Endodermal cell (in vitro differentiated cells): ENCODE measurements around the gene DESI2. TPM values are rescaled to one million over a fixed set of nuclear protein-coding genes. Genes with fewer than 3 reads are reported as not detected.

Experiments
- DNase-seq: peaks from one replicate; pipeline ENCODE4 v3.0.0-alpha.2; 2017
- H3K27ac ChIP-seq: 2 replicates; pipeline ENCODE4 v1.5.1; 2013; ENCODE audit warnings: mild to moderate bottlenecking, low read depth, low read length, moderate library complexity
- H3K27me3 ChIP-seq: 2 replicates; pipeline ENCODE4 v1.6.1; 2013; ENCODE audit warnings: mild to moderate bottlenecking, low read length, moderate library complexity; ENCODE audit not compliant: insufficient read depth, control insufficient read depth, poor library complexity, severe bottlenecking
- H3K36me3 ChIP-seq: 2 replicates; pipeline ENCODE4 v1.7.0; 2013; ENCODE audit warnings: mild to moderate bottlenecking, low read length, moderate library complexity; ENCODE audit not compliant: control insufficient read depth, insufficient read depth
- H3K4me1 ChIP-seq: one replicate; pipeline ENCODE4 v1.7.0; 2013; ENCODE audit warnings: low read length; ENCODE audit not compliant: control insufficient read depth, insufficient read depth
- H3K4me3 ChIP-seq: 2 replicates; pipeline ENCODE4 v1.5.1; 2013; ENCODE audit warnings: mild to moderate bottlenecking, low read length, moderate library complexity
- H3K9ac ChIP-seq: 2 replicates; pipeline ENCODE4 v1.6.1; 2013; ENCODE audit warnings: mild to moderate bottlenecking, low read length, moderate library complexity; ENCODE audit not compliant: poor library complexity, severe bottlenecking; ENCODE audit errors: extremely low read depth
- H3K9me3 ChIP-seq: 2 replicates; pipeline ENCODE4 v1.6.1; 2013; ENCODE audit warnings: mild to moderate bottlenecking, low read length, moderate library complexity; ENCODE audit not compliant: control insufficient read depth
- H3K27ac Mint-ChIP-seq: 2 replicates; pipeline ENCODE4 v1.8.0; 2020; ENCODE audit warnings: mixed read lengths
- H3K27me3 Mint-ChIP-seq: 2 replicates; pipeline ENCODE4 v1.8.0; 2021; ENCODE audit warnings: mild to moderate bottlenecking, mixed read lengths; ENCODE audit not compliant: insufficient read depth
- H3K36me3 Mint-ChIP-seq: 2 replicates; pipeline ENCODE4 v1.8.0; 2020; ENCODE audit warnings: low read depth, mixed read lengths
- H3K4me1 Mint-ChIP-seq: 2 replicates; pipeline ENCODE4 v1.8.0; 2020; ENCODE audit warnings: mixed read lengths
- H3K4me3 Mint-ChIP-seq: 2 replicates; pipeline ENCODE4 v1.8.0; 2020; ENCODE audit warnings: mild to moderate bottlenecking, moderate library complexity, mixed read lengths
- H3K9me3 Mint-ChIP-seq: 2 replicates; pipeline ENCODE4 v1.8.0; 2020; ENCODE audit warnings: mild to moderate bottlenecking, mixed read lengths
- CTCF ChIP-seq: fragments of 200-600 bp; sonication (generic); conservative IDR thresholded peaks from 2 replicates; pipeline ENCODE4 v1.5.0; 2021; ENCODE audit warnings: antibody characterized with exemption, mild to moderate bottlenecking
- WGBS, 2 experiments: methylation state at CpG; one replicate each; pipeline versions ENCODE4 v1.1.5 to v1.1.7; 2013; ENCODE audit warnings: missing lambda C conversion rate in 2 of 2, mixed read lengths in 1 of 2; ENCODE audit not compliant: insufficient coverage in 1 of 2, insufficient read length in 1 of 2; 5-methylcytosine and 5-hydroxymethylcytosine counted together
- total RNA-seq, 2 donors: library from RNA; stranded (reverse); fragmentation: NEBNext Ultra II Directional in 1 of 2; extraction: Animal tissue kit (Norgen Biotek cat#: 25700) in 1 of 2; gene quantifications; 2 replicates in 1 of 2; 3 replicates in 1 of 2; pipeline ENCODE4 v1.2.1, GENCODE V29; 2021

Gene DESI2
- total RNA-seq, 2 donors from 2014 or later, result 50.0 to 50.2 TPM

- no peaks in the 10 kb centered on the region for H3K27me3 ChIP-seq
- 96% methylated on average over 5 to 7 of the region's 7 CpGs for WGBS, 2 experiments
- no peak overlapping the region for H3K27ac ChIP-seq
- no peak for TF ChIP-seq CTCF
- H3K9ac ChIP-seq, result no peak overlapping the region
- H3K36me3 ChIP-seq, result no peaks in the 10 kb centered on the region
- H3K4me3 ChIP-seq, result no peak overlapping the region
- H3K4me1 ChIP-seq, result peaks cover 3% of the 10 kb centered on the region
- peaks cover 24% of the 10 kb centered on the region for H3K4me1 Mint-ChIP-seq
- no peak overlapping the region for H3K27ac Mint-ChIP-seq
- no peak overlapping the region for H3K4me3 Mint-ChIP-seq
- H3K27me3 Mint-ChIP-seq, result no peaks in the 10 kb centered on the region
- no peaks in the 10 kb centered on the region for H3K36me3 Mint-ChIP-seq
- no peak for DNase-seq
- H3K9me3 ChIP-seq, result no peaks in the 10 kb centered on the region
- no peaks in the 10 kb centered on the region for H3K9me3 Mint-ChIP-seq
Measured at GRCh38 chr1:244755673-244756072, 102.7 kb downstream of the DESI2 start.

GRCh38 chr1:244757091-244757939 is 104.4 kb downstream of the DESI2 start:
- H3K27me3 Mint-ChIP-seq, result no peaks in the 10 kb centered on the region
- TF ChIP-seq CTCF, result no peak
- H3K27ac Mint-ChIP-seq, result no peak overlapping the region
- no peak overlapping the region for H3K9ac ChIP-seq
- H3K36me3 Mint-ChIP-seq, result no peaks in the 10 kb centered on the region
- peaks cover under 1% of the 10 kb centered on the region for H3K9me3 Mint-ChIP-seq
- H3K4me3 Mint-ChIP-seq, result no peak overlapping the region
- 94 to 99% methylated on average over 13 to 15 of the region's 15 CpGs for WGBS, 2 experiments
- no peak overlapping the region for H3K4me3 ChIP-seq
- no peak for DNase-seq
- no peaks in the 10 kb centered on the region for H3K36me3 ChIP-seq
- H3K27ac ChIP-seq, result no peak overlapping the region
- H3K4me1 Mint-ChIP-seq, result peaks cover 24% of the 10 kb centered on the region
- H3K27me3 ChIP-seq, result no peaks in the 10 kb centered on the region
- peaks cover 3% of the 10 kb centered on the region for H3K4me1 ChIP-seq
- H3K9me3 ChIP-seq, result no peaks in the 10 kb centered on the region

Other genes starting within 250 kb of the DESI2 start
- gene ADSS2, start 201.2 kb upstream of the DESI2 start, total RNA-seq, result 10 to 100 TPM; 45.9 to 50.2 TPM
- under 1 TPM; 0.33 to 0.42 TPM for gene CATSPERE, start 191.9 kb upstream of the DESI2 start, total RNA-seq
- 10 to 100 TPM; 19.5 to 23.4 TPM for gene COX20, start 182.5 kb downstream of the DESI2 start, total RNA-seq
- 100 to 1,000 TPM; 517 to 556 TPM for gene HNRNPU, start 211.4 kb downstream of the DESI2 start, total RNA-seq